Lower leg skin (tissue), 3 donors: Measurements from ENCODE around the gene UBASH3A.

Experiments used
- CTCF ChIP-seq, 3 donors: fragments of 450-650 bp; IDR thresholded peaks; one replicate each; pipeline ENCODE4 v1.5.1; 2016; ENCODE audit warnings: antibody characterized with exemption in 3 of 3, mild to moderate bottlenecking in 3 of 3, moderate library complexity in 2 of 3
- POLR2A ChIP-seq, 2 donors: fragments of 450-650 bp; IDR thresholded peaks; one replicate each; pipeline ENCODE4 v1.6.1; 2016 to 2017; ENCODE audit warnings: antibody characterized with exemption in 2 of 2, mild to moderate bottlenecking in 1 of 2, moderate library complexity in 1 of 2

- TF ChIP-seq CTCF (IDR thresholded peaks at IDR 0.05) (no peak), POLR2A (IDR thresholded peaks at IDR 0.05) (no peak)
Observed at GRCh38 chr21:42414928-42415769, 11.4 kb downstream of the UBASH3A start.
